HepG2 (cell line): ENCODE data around the gene LRP5. TPM values are rescaled to one million over a fixed set of nuclear protein-coding genes. Genes with fewer than 3 reads are reported as not detected.
A peak's percentile ranks its signal among the peaks of the same experiment; 100 is the strongest.

ENCODE experiments used
- GMEB2 ChIP-seq: IDR thresholded peaks from 2 replicates; pipeline ENCODE4 v1.6.1; 2016; ENCODE audit warnings: missing biosample characterization, missing genetic modification reagents, low read depth
- HMG20B ChIP-seq: conservative IDR thresholded peaks from 2 replicates; pipeline ENCODE4 v1.6.1; 2016; ENCODE audit warnings: missing genetic modification reagents, missing compliant biosample characterization
- KLF15 ChIP-seq: sonication (generic); formaldehyde crosslinking; IDR thresholded peaks from 2 replicates; pipeline ENCODE4 v1.8.1; 2023; ENCODE audit warnings: borderline replicate concordance, mild to moderate bottlenecking, inconsistent platforms, missing genetic modification reagents, mixed read lengths
- NCOA5 ChIP-seq: sonication (generic); formaldehyde crosslinking; IDR thresholded peaks from 2 replicates; pipeline ENCODE4 v1.4.0; 2020; ENCODE audit warnings: missing genetic modification reagents
- NFKBIZ ChIP-seq: IDR thresholded peaks from 2 replicates; pipeline ENCODE4 v1.6.1; 2018; ENCODE audit warnings: missing genetic modification reagents, missing compliant biosample characterization
- PCBP1 ChIP-seq: fragments of 200-400 bp; formaldehyde crosslinking; IDR thresholded peaks from 2 replicates; pipeline ENCODE4 v1.6.1; 2017; ENCODE audit warnings: mild to moderate bottlenecking, low read depth, low read length, borderline replicate concordance
- POGK ChIP-seq: sonication (generic); formaldehyde crosslinking; conservative IDR thresholded peaks from 2 replicates; pipeline ENCODE4 v1.8.0; 2022; ENCODE audit warnings: mild to moderate bottlenecking, moderate library complexity, missing genetic modification reagents
- RORA ChIP-seq: sonication (generic); formaldehyde crosslinking; IDR thresholded peaks from 2 replicates; pipeline ENCODE4 v1.5.0; 2020; ENCODE audit warnings: mild to moderate bottlenecking, missing genetic modification reagents, moderate library complexity
- SCMH1 ChIP-seq: sonication (generic); formaldehyde crosslinking; IDR thresholded peaks from 2 replicates; pipeline ENCODE4 v1.9.0; 2021; ENCODE audit warnings: missing genetic modification reagents, mild to moderate bottlenecking, borderline replicate concordance
- TGIF2 ChIP-seq: IDR thresholded peaks from 2 replicates; pipeline ENCODE4 v1.6.1; 2016; ENCODE audit warnings: control low read depth, missing compliant biosample characterization
- THAP8 ChIP-seq: sonication (generic); formaldehyde crosslinking; IDR thresholded peaks from 2 replicates; pipeline ENCODE4 v1.5.1; 2020; ENCODE audit warnings: missing genetic modification reagents, mild to moderate bottlenecking, borderline replicate concordance
- ZBTB43 ChIP-seq: sonication (generic); formaldehyde crosslinking; conservative IDR thresholded peaks from 2 replicates; pipeline ENCODE4 v1.4.0; 2020; ENCODE audit warnings: missing genetic modification reagents
- ZFP82 ChIP-seq: sonication (generic); formaldehyde crosslinking; IDR thresholded peaks from 2 replicates; pipeline ENCODE4 v1.5.1; 2020; ENCODE audit warnings: mild to moderate bottlenecking, missing genetic modification reagents, borderline replicate concordance
- ZNF101 ChIP-seq: sonication (generic); formaldehyde crosslinking; IDR thresholded peaks from 2 replicates; pipeline ENCODE4 v1.4.0; 2020; ENCODE audit warnings: mild to moderate bottlenecking, low read depth, missing genetic modification reagents, borderline replicate concordance
- ZNF563 ChIP-seq: sonication (generic); formaldehyde crosslinking; IDR thresholded peaks from 2 replicates; pipeline ENCODE4 v1.8.0; 2022; ENCODE audit warnings: mild to moderate bottlenecking, moderate library complexity, missing genetic modification reagents
- ZNF790 ChIP-seq: sonication (generic); formaldehyde crosslinking; IDR thresholded peaks from 2 replicates; pipeline ENCODE4 v1.8.0; 2022; ENCODE audit warnings: missing genetic modification reagents, mild to moderate bottlenecking, borderline replicate concordance
- ZNF850 ChIP-seq: sonication (generic); formaldehyde crosslinking; conservative IDR thresholded peaks from 2 replicates; pipeline ENCODE4 v1.9.0; 2021; ENCODE audit warnings: mild to moderate bottlenecking, missing genetic modification reagents
- ZSCAN30 ChIP-seq: sonication (generic); formaldehyde crosslinking; IDR thresholded peaks from 2 replicates; pipeline ENCODE4 v1.5.0; 2020; ENCODE audit warnings: mild to moderate bottlenecking, missing genetic modification reagents
- polyA plus RNA-seq, 8 experiments: library from polyadenylated mRNA; depleted of rRNA in 3 of 8; stranded (reverse) in 7 of 8; unstranded in 1 of 8; fragments of >200 nt; fragmentation: Illumina TruSeq in 4 of 8; extraction: Trizol in 4 of 8; gene quantifications; 2 replicates each; pipeline versions ENCODE4 v1.2.1 to v1.2.3, GENCODE V29; 2011 to 2016; ENCODE audit warnings: low read depth in 4 of 8, missing spikeins in 1 of 8, mixed read lengths in 1 of 8; ENCODE audit not compliant: insufficient read depth in 1 of 8
- total RNA-seq, 5 experiments: library from RNA; depleted of rRNA; stranded (reverse); fragments of >200 nt; fragmentation: Illumina TruSeq; extraction: Trizol; gene quantifications; 2 replicates each; pipeline ENCODE4 v1.2.3, GENCODE V29; 2016; ENCODE audit warnings: low read depth in 1 of 5

Gene LRP5
- total and polyA plus RNA-seq, 2 of the 13 experiments (the other 11 are each of a cell fraction or from before 2014, with no cell fraction given), result 40.4 to 64.0 TPM

- no peak for TF ChIP-seq THAP8 (CRISPR knock-in tag)
- 0 out of 2 replicates have a peak, but pooled peaks have one; percentile 48 for TF ChIP-seq PCBP1
- 0 out of 2 replicates have a peak, but pooled peaks have one; percentile 56 for TF ChIP-seq TGIF2 (CRISPR knock-in tag)
- no peak for TF ChIP-seq NCOA5 (CRISPR knock-in tag)
- no peak for TF ChIP-seq KLF15
- 0 out of 2 replicates have a peak, but pooled peaks have one; percentile 27 for TF ChIP-seq ZNF790 (CRISPR knock-in tag)
- peak; percentile 79; the same call in 1 of the 2 replicates for TF ChIP-seq ZBTB43 (CRISPR knock-in tag)
- TF ChIP-seq ZSCAN30, result no peak
- TF ChIP-seq HMG20B (CRISPR knock-in tag), result no peak
- TF ChIP-seq NFKBIZ (CRISPR knock-in tag), result 0 out of 2 replicates have a peak, but pooled peaks have one; percentile 31
- TF ChIP-seq ZFP82 (CRISPR knock-in tag), result no peak
- no peak for TF ChIP-seq SCMH1
- peak; percentile 90 for TF ChIP-seq ZNF563 (CRISPR knock-in tag)
- TF ChIP-seq ZNF101, result no peak
- TF ChIP-seq GMEB2 (CRISPR knock-in tag), result no peak
- TF ChIP-seq POGK (CRISPR knock-in tag), result 0 out of 2 replicates have a peak, but pooled peaks have one; percentile 32
- no peak for TF ChIP-seq ZNF850 (CRISPR knock-in tag)
- no peak for TF ChIP-seq RORA (CRISPR knock-in tag)
Measured at GRCh38 chr11:68326334-68327215, 14.2 kb downstream of the LRP5 start (continued).
